A549 (cell line): ENCODE results near the gene PNMA6F.

Source experiments
- CHD2 ChIP-seq: fragments of 150-350 bp; IDR thresholded peaks from 2 replicates; pipeline ENCODE4 v1.6.1; 2014; ENCODE audit warnings: low read length; ENCODE audit not compliant: partially characterized antibody
- POLR2A ChIP-seq: IDR thresholded peaks from 2 replicates; pipeline ENCODE4 v1.6.1; 2012; ENCODE audit warnings: mild to moderate bottlenecking, low read length
- ZFP36 ChIP-seq: fragments of 450-650 bp; IDR thresholded peaks from 2 replicates; pipeline ENCODE4 v1.6.1; 2014; ENCODE audit warnings: borderline replicate concordance; ENCODE audit not compliant: partially characterized antibody
- TF ChIP-seq, protein P1 (sequence below): fragments of >200 bp; sonication (Bioruptor Twin); formaldehyde crosslinking; IDR thresholded peaks from 3 replicates; pipeline ENCODE4 v1.5.1; 2016

GRCh38 chrX:153318811-153319210 is 2.8 kb downstream of the PNMA6F start:
- TF ChIP-seq, protein P1, sequence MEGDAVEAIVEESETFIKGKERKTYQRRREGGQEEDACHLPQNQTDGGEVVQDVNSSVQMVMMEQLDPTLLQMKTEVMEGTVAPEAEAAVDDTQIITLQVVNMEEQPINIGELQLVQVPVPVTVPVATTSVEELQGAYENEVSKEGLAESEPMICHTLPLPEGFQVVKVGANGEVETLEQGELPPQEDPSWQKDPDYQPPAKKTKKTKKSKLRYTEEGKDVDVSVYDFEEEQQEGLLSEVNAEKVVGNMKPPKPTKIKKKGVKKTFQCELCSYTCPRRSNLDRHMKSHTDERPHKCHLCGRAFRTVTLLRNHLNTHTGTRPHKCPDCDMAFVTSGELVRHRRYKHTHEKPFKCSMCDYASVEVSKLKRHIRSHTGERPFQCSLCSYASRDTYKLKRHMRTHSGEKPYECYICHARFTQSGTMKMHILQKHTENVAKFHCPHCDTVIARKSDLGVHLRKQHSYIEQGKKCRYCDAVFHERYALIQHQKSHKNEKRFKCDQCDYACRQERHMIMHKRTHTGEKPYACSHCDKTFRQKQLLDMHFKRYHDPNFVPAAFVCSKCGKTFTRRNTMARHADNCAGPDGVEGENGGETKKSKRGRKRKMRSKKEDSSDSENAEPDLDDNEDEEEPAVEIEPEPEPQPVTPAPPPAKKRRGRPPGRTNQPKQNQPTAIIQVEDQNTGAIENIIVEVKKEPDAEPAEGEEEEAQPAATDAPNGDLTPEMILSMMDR = no peak
- no peak for TF ChIP-seq ZFP36
- TF ChIP-seq POLR2A = no peak
- no peak for TF ChIP-seq CHD2
